Measurements from ENCODE around the gene TRPM5. TPM values are rescaled to one million over a fixed set of nuclear protein-coding genes. Genes with fewer than 3 reads are reported as not detected.

Gene TRPM5
- total RNA-seq, 1 donor from 2014 or later = not detected

DNA sequence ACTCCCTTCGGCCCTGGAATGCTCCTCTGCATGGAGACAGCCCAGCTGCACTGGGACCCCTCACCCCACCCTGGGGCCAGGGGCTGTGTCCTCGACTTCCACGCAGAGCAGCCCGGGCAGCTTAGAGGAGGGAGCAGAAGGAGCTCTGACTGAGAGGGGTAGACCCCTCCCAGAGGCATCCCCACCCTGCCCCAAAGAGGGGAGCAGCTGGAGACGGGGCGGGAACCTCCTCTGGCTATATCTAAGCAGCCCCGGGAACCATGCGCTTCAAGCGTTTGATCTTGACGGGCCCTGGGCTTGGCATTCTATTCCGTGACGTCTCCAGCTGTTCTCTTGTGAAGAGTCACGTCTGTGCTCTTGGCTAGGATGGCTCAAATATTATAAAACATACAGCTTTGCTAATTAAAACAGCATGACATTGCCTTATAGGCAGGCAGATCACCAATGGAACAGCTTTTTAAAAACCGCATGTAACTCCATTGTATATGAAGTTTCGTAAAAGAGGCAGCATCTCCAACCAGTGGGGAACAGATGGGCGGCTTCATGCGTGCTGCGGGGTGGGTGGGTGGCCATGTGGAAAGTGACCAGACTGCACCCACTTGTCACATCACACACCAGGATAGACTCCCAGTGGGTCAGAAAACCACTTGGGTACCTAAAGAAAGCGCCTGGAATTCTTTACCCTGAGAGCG is 8.2 kb upstream of the TRPM5 start:
- H3K4me1 ChIP-seq = peaks cover 6% of the 10 kb centered on the region
- TF ChIP-seq, protein P1, sequence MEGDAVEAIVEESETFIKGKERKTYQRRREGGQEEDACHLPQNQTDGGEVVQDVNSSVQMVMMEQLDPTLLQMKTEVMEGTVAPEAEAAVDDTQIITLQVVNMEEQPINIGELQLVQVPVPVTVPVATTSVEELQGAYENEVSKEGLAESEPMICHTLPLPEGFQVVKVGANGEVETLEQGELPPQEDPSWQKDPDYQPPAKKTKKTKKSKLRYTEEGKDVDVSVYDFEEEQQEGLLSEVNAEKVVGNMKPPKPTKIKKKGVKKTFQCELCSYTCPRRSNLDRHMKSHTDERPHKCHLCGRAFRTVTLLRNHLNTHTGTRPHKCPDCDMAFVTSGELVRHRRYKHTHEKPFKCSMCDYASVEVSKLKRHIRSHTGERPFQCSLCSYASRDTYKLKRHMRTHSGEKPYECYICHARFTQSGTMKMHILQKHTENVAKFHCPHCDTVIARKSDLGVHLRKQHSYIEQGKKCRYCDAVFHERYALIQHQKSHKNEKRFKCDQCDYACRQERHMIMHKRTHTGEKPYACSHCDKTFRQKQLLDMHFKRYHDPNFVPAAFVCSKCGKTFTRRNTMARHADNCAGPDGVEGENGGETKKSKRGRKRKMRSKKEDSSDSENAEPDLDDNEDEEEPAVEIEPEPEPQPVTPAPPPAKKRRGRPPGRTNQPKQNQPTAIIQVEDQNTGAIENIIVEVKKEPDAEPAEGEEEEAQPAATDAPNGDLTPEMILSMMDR (IDR thresholded peaks at IDR 0.05) = no peak
- H3K36me3 ChIP-seq = no peaks in the 10 kb centered on the region
- intact Hi-C loops (cut with DNase I) = no loop called here
- H3K4me3 ChIP-seq = no peak overlapping the region
- no peak overlapping the region for H3K27ac ChIP-seq
- H3K9me3 ChIP-seq = no peaks in the 10 kb centered on the region
- no peak for DNase-seq
- H3K27me3 ChIP-seq (ENCODE audit: low read depth) = no peaks in the 10 kb centered on the region
- no peak for ATAC-seq

DNA sequence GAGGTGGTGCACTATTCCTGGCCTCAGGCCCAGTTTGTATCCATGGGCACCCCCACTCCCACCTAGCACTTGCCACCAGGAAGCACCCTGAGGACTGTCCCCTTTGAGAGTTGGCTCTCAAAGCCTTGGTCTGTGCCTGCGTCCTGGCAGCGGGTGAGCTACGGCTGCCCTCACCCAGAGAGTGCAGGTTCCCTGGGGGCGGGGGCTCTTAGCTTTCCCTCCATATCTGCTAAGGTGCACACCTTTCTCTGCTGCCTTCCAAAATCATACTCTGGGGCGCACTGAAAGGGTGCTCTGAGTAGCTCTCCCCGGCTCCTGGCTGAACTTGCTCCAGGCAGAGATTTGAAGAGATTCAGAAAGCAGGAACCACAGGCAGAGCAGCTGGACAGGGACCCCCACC is 7.6 kb upstream of the TRPM5 start:
- no peak overlapping the region for H3K27ac ChIP-seq
- H3K9me3 ChIP-seq = no peaks in the 10 kb centered on the region
- H3K4me1 ChIP-seq = peaks cover 11% of the 10 kb centered on the region
- H3K27me3 ChIP-seq (ENCODE audit: low read depth) = no peaks in the 10 kb centered on the region
- DNase-seq (no peak), ATAC-seq (no peak)
- no peaks in the 10 kb centered on the region for H3K36me3 ChIP-seq
- intact Hi-C loops (cut with DNase I) = no loop called here
- TF ChIP-seq, protein P1 (IDR thresholded peaks at IDR 0.05) = no peak
- no peak overlapping the region for H3K4me3 ChIP-seq

DNA sequence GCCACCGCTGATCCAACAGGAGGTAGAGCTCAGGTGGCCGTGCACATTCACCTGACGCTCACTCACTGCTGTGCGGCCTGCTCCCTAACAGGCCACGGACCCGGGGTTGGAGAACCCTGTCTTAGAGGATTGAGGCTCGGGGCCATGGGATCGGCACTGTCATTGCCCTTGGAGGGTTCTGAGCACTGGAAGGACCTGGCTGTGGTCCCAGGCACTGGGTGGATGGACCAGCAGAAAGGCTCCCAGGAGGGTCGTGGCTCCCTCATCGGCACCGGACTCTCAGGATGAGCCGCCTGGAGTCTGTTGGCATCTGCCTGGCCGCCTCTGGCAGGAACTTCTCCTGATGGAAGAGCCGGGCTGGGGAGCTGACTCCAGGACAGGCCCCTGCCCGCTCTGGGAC is 7.0 kb upstream of the TRPM5 start:
- DNase-seq = no peak

DNA sequence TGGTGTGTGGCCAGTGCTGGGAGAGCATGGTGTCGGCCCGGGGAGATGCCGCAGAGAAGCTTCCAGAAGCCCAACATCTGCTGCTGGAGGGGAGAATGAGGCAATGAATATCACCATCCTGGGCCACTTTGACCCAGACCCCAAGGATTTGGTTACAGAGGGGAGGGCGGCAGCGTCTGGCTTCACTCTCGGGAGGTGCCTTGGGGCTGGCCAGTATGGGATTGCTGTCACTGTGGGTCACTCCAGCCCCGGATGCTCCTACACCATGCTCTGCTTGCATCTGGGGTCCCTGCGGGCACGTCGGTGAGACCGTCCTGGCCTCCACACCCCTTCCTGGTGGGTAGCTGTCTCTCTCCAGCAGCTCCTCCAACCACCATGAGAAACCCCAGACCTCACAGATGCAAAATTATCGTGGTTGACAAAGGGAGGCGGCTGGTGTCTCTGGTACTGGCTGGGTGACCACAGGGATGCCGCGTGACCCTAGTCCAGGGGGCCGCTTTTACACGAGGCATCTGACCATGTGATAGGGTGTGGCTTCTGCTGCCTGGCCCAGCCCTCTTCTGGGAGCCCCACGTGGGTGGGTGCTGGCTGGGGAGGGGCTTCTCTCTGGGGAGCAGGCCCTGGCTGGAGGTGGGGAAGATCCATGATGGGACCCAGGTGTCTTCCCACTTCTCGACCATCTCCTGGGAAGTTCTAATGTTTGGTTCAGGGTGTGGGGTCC is 6.2 kb upstream of the TRPM5 start:
- Histone ChIP-seq H3K36me3 (no peaks in the 10 kb centered on the region), H3K27ac (no peak overlapping the region), H3K27me3 (ENCODE audit: low read depth) (no peaks in the 10 kb centered on the region), H3K9me3 (no peaks in the 10 kb centered on the region), H3K4me1 (peaks cover 26% of the 10 kb centered on the region), H3K4me3 (no peak overlapping the region)
- ATAC-seq (no peak), DNase-seq (peak; percentile 45)
- TF ChIP-seq, protein P1 (IDR thresholded peaks at IDR 0.05) = no peak
- intact Hi-C loops (cut with DNase I) = no loop called here

More for the DNA sequence above, 7.0 kb upstream of the TRPM5 start:
- Histone ChIP-seq H3K27ac (no peak overlapping the region), H3K36me3 (no peaks in the 10 kb centered on the region), H3K4me1 (peaks cover 17% of the 10 kb centered on the region), H3K27me3 (ENCODE audit: low read depth) (no peaks in the 10 kb centered on the region), H3K4me3 (no peak overlapping the region), H3K9me3 (no peaks in the 10 kb centered on the region)
- TF ChIP-seq, protein P1 (IDR thresholded peaks at IDR 0.05) = no peak
- ATAC-seq = no peak
- intact Hi-C loops (cut with DNase I) = no loop called here

DNA sequence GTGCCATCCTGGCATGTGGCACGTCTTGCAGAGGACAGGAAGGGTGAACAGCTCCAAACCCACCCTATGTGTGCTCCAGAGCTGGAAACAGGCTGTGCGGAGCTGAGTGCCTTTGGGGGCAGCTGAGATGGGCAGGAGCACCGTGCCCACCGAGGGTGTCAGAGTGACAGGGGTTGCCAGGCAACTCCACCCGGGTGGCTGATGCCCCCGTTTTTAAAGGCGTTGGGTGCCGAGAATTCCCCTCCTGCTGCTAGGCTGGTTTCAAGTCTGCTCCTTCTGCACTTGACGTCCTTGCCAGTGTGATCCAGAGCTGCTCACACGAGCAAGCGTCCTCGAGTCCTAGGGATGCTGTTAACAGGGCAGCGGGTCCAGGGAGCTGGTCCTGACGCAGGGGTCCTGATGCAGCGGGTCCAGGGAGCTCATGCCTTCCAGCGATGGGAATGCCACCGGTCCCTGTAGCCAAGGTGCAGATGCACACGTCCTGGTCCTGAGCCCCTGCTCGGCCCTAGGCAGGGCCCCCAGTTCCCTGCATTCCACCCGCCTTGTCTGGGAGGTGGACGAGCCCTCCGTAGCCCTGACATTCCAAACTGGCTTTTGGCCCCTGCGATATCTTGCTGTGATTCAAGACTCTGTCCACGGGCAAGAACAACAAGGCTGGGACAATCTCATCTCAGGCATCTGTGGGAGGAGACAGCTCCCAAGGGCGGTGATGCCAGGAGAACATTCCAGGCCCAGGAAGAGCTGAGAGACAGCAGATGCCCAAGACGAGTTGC is 5.4 kb upstream of the TRPM5 start:
- no peak for ATAC-seq
- no peak for DNase-seq
- H3K27ac ChIP-seq = no peak overlapping the region
- intact Hi-C loops (cut with DNase I) = loop anchor here (10.0 kb wide), 1 partner anchor 445 kb away; no protein-coding TSS in a partner anchor
- no peaks in the 10 kb centered on the region for H3K9me3 ChIP-seq
- peaks cover 27% of the 10 kb centered on the region for H3K4me1 ChIP-seq
- H3K36me3 ChIP-seq = no peaks in the 10 kb centered on the region
- TF ChIP-seq, protein P1 (IDR thresholded peaks at IDR 0.05) = no peak
- no peaks in the 10 kb centered on the region for H3K27me3 ChIP-seq (ENCODE audit: low read depth)
- H3K4me3 ChIP-seq = no peak overlapping the region

All from lower lobe of right lung (tissue), 2 donors.